Right atrium auricular region (tissue), 2 donors: ENCODE results near the gene RPS10. TPM values are rescaled to one million over a fixed set of nuclear protein-coding genes. Genes with fewer than 3 reads are reported as not detected.

ENCODE experiments used
- DNase-seq: peaks from one replicate; pipeline ENCODE4 v3.0.0-alpha.2; 2019; ENCODE audit warnings: low spot score
- H3K27ac ChIP-seq, 2 donors: fragments of 200-600 bp; sonication (generic); 1 replicate in 1 of 2; 2 replicates in 1 of 2; pipeline ENCODE4 v1.5.1; 2016 to 2019
- H3K27me3 ChIP-seq, 2 donors: fragments of 200-600 bp; sonication (generic); one replicate each; pipeline versions ENCODE4 v1.5.1 to v1.6.0; 2017 to 2019
- H3K36me3 ChIP-seq: fragments of 200-600 bp; sonication (generic); one replicate; pipeline ENCODE4 v1.5.1; 2016
- H3K4me1 ChIP-seq, 2 donors: fragments of 200-600 bp; sonication (generic); one replicate each; pipeline versions ENCODE4 v1.5.1 to v1.6.0; 2017 to 2019
- H3K4me3 ChIP-seq, 2 donors: fragments of 200-600 bp; sonication (generic); 1 replicate in 1 of 2; 2 replicates in 1 of 2; pipeline ENCODE4 v1.5.1; 2017 to 2019; ENCODE audit warnings: mild to moderate bottlenecking in 1 of 2, moderate library complexity in 1 of 2
- H3K9me3 ChIP-seq, 2 donors: fragments of 200-600 bp; sonication (generic); one replicate each; pipeline ENCODE4 v1.5.1; 2019
- CTCF ChIP-seq, 2 donors: fragments of 200-600 bp; sonication (generic); IDR thresholded peaks; one replicate each; pipeline ENCODE4 v1.5.1; 2019; ENCODE audit warnings: antibody characterized with exemption in 2 of 2
- total RNA-seq, 2 donors: library from RNA; depleted of rRNA; stranded (reverse); fragments of >200 nt; gene quantifications; one replicate each; pipeline ENCODE4 v1.1.0, GENCODE V29; 2016

Gene RPS10
- total RNA-seq, 2 donors from 2014 or later: 830 to 2,258 TPM

- Histone ChIP-seq H3K9me3 (peaks cover 0 to under 1% of the 10 kb centered on the region in 2 donors), H3K27ac (peak overlapping the region; percentile 88 to 95), H3K36me3 (no peaks in the 10 kb centered on the region), H3K4me3 (peak overlapping the region; percentile 76 to 83), H3K4me1 (peaks cover 0 to 50% of the 10 kb centered on the region in 2 donors), H3K27me3 (no peaks in the 10 kb centered on the region)
- no peak for DNase-seq
- TF ChIP-seq CTCF (IDR thresholded peaks at IDR 0.05): no peak
Observed at GRCh38 chr6:34391473-34391785, 34.4 kb downstream of the RPS10 start.

- H3K27ac ChIP-seq: peak overlapping the region; percentile 88 to 95
- no peak for TF ChIP-seq CTCF (IDR thresholded peaks at IDR 0.05)
- no peaks in the 10 kb centered on the region for H3K27me3 ChIP-seq
- DNase-seq: no peak
- peak overlapping the region; percentile 76 to 83 for H3K4me3 ChIP-seq
- no peaks in the 10 kb centered on the region for H3K9me3 ChIP-seq
- H3K36me3 ChIP-seq: no peaks in the 10 kb centered on the region
- H3K4me1 ChIP-seq: peaks cover 0 to 54% of the 10 kb centered on the region in 2 donors
Observed at GRCh38 chr6:34390531-34391472, 35.1 kb downstream of the RPS10 start.

- Histone ChIP-seq H3K27me3 (no peaks in the 10 kb centered on the region), H3K4me3 (no peak overlapping the region), H3K4me1 (peaks cover 0 to 63% of the 10 kb centered on the region in 2 donors), H3K9me3 (no peaks in the 10 kb centered on the region), H3K36me3 (no peaks in the 10 kb centered on the region), H3K27ac (no peak overlapping the region)
- no peak for TF ChIP-seq CTCF (IDR thresholded peaks at IDR 0.05)
- no peak for DNase-seq
Observed at GRCh38 chr6:34389034-34389433, 36.8 kb downstream of the RPS10 start.

- no peak for DNase-seq
- Histone ChIP-seq H3K9me3 (no peaks in the 10 kb centered on the region), H3K27ac (no peak overlapping the region), H3K36me3 (no peaks in the 10 kb centered on the region), H3K4me1 (peaks cover 0 to 63% of the 10 kb centered on the region in 2 donors), H3K4me3 (no peak overlapping the region), H3K27me3 (no peaks in the 10 kb centered on the region)
- no peak for TF ChIP-seq CTCF (IDR thresholded peaks at IDR 0.05)
Observed at GRCh38 chr6:34388421-34388820, 37.4 kb downstream of the RPS10 start.

- Histone ChIP-seq H3K4me1 (peaks cover 0 to 60% of the 10 kb centered on the region in 2 donors), H3K27ac (no peak overlapping the region), H3K9me3 (no peaks in the 10 kb centered on the region), H3K27me3 (no peaks in the 10 kb centered on the region), H3K36me3 (no peaks in the 10 kb centered on the region), H3K4me3 (no peak overlapping the region)
- DNase-seq: no peak
- no peak for TF ChIP-seq CTCF (IDR thresholded peaks at IDR 0.05)
Observed at GRCh38 chr6:34386316-34387137, 39.3 kb downstream of the RPS10 start.
